HCT116 (cell line): ENCODE measurements around the gene ARMC8. TPM values are rescaled to one million over a fixed set of nuclear protein-coding genes. Genes with fewer than 3 reads are reported as not detected.

Experiments used
- ATAC-seq: fragments of 200-7000 bp; cut with Tn5 transposase; 2 replicates; pipeline ENCODE4 v1.9.1; 2020; ENCODE audit warnings: mild to moderate bottlenecking, moderate library complexity
- BruUV-seq: library from RNA; stranded (reverse); fragments of 400-500 nt; replicated peaks from 2 replicates; lab custom pipeline; 2021; lab: Mats Ljungman, UMichigan
- CTCF ChIA-PET: fragments of 300-600 bp; sonication (Branson Sonifier 250); formaldehyde crosslinking; loops from one replicate; lab custom pipeline; 2021; ENCODE audit warnings: antibody characterized with exemption; lab: Charles Lee
- POLR2A ChIA-PET: fragments of 300-600, 350-600 bp; sonication (Branson Sonifier 250); formaldehyde crosslinking; loops from one replicate; lab custom pipeline; 2021; ENCODE audit warnings: antibody characterized with exemption; lab: Charles Lee
- RAD21 ChIA-PET, 2 experiments: fragments of 300-600 bp; sonication (Branson Sonifier 250); formaldehyde crosslinking; loops; one replicate each; lab custom pipeline; 2023; ENCODE audit warnings: low total read pairs in 2 of 2; ENCODE audit not compliant: uncharacterized antibody in 2 of 2, unreplicated experiment in 2 of 2, low non-redundant PET in 1 of 2; lab: Charles Lee
- DNase-seq: peaks from one replicate; pipeline ENCODE4 v3.0.0-alpha.2; 2010; ENCODE audit warnings: low read depth, low spot score
- H2AFZ ChIP-seq: fragments of 200-600 bp; shearing (Covaris generic), sonication (generic); 2 replicates; pipeline ENCODE4 v1.6.1; 2017; ENCODE audit warnings: low read depth, mixed run types, mixed read lengths, antibody characterized with exemption, low read length; ENCODE audit not compliant: poor library complexity, severe bottlenecking
- H3K27ac ChIP-seq: 2 replicates; pipeline ENCODE4 v1.5.1; 2012; ENCODE audit warnings: low read depth, low read length
- H3K27me3 ChIP-seq: fragments of 200-600 bp; sonication (generic); 2 replicates; pipeline ENCODE4 v1.6.1; 2016; ENCODE audit warnings: mixed run types, low read length, mixed read lengths; ENCODE audit not compliant: insufficient read depth
- H3K36me3 ChIP-seq, 2 experiments: fragments of 200-500 bp in 1 of 2; fragments of 200-600 bp in 1 of 2; sonication (Bioruptor generic) in 1 of 2; sonication (generic) in 1 of 2; 2 replicates each; pipeline versions ENCODE4 v1.5.1 to v1.6.1; 2014 to 2016; ENCODE audit warnings: low read length in 2 of 2, inconsistent platforms in 1 of 2, mixed read lengths in 1 of 2, mixed run types in 1 of 2; ENCODE audit not compliant: insufficient read depth in 2 of 2, control insufficient read depth in 1 of 2
- H3K4me1 ChIP-seq, 2 experiments: fragments of 200-600 bp in 1 of 2; sonication (generic) in 1 of 2; 2 replicates each; pipeline versions ENCODE4 v1.5.1 to v1.6.1; 2012 to 2017; ENCODE audit warnings: low read length in 2 of 2, inconsistent platforms in 1 of 2, mild to moderate bottlenecking in 1 of 2, mixed read lengths in 1 of 2, mixed run types in 1 of 2, moderate library complexity in 1 of 2; ENCODE audit not compliant: insufficient read depth in 2 of 2, control insufficient read depth in 1 of 2
- H3K4me2 ChIP-seq: fragments of 200-600 bp; sonication (generic); 2 replicates; pipeline ENCODE4 v1.6.1; 2017; ENCODE audit warnings: mixed run types, low read length, mixed read lengths
- H3K4me3 ChIP-seq, 2 experiments: fragments of 200-600 bp in 1 of 2; sonication (generic) in 1 of 2; replicated peaks in 1 of 2; 2 replicates each; pipeline ENCODE4 v1.5.1; 2011 to 2016; ENCODE audit warnings: low read length in 2 of 2, control low read depth in 1 of 2, low read depth in 1 of 2, mild to moderate bottlenecking in 1 of 2, mixed read lengths in 1 of 2, mixed run types in 1 of 2
- H3K79me2 ChIP-seq: fragments of 200-600 bp; sonication (generic); 2 replicates; pipeline ENCODE4 v1.6.1; 2017; ENCODE audit warnings: mild to moderate bottlenecking, mixed run types, low read length, moderate library complexity, mixed read lengths; ENCODE audit not compliant: insufficient read depth
- H3K9ac ChIP-seq: fragments of 200-600 bp; sonication (generic); 2 replicates; pipeline ENCODE4 v1.6.1; 2016; ENCODE audit warnings: low read length, mixed read lengths
- H3K9me2 ChIP-seq: fragments of 200-600 bp; sonication (generic), shearing (Covaris generic); 2 replicates; pipeline ENCODE4 v1.6.1; 2017; ENCODE audit warnings: mixed run types, mild to moderate bottlenecking, moderate library complexity; ENCODE audit not compliant: insufficient read depth
- H3K9me3 ChIP-seq, 2 experiments: fragments of 200-500 bp in 1 of 2; fragments of 200-600 bp in 1 of 2; sonication (Bioruptor generic) in 1 of 2; sonication (generic) in 1 of 2; 2 replicates each; pipeline ENCODE4 v1.6.1; 2014 to 2017; ENCODE audit warnings: low read length in 2 of 2, mixed read lengths in 2 of 2, inconsistent platforms in 1 of 2, low read depth in 1 of 2, mild to moderate bottlenecking in 1 of 2, mixed run types in 1 of 2, moderate library complexity in 1 of 2; ENCODE audit not compliant: control insufficient read depth in 1 of 2, insufficient read depth in 1 of 2
- H4K20me1 ChIP-seq: fragments of 200-600 bp; sonication (generic), shearing (Covaris generic); 2 replicates; pipeline ENCODE4 v1.6.1; 2017; ENCODE audit warnings: mixed run types, mild to moderate bottlenecking, moderate library complexity; ENCODE audit not compliant: insufficient read depth
- CBX3 ChIP-seq: IDR thresholded peaks from 2 replicates; pipeline ENCODE4 v1.6.1; 2012; ENCODE audit warnings: low read depth
- EGR1 ChIP-seq: IDR thresholded peaks from 2 replicates; pipeline ENCODE4 v1.6.1; 2012; ENCODE audit warnings: low read depth
- ELF1 ChIP-seq: IDR thresholded peaks from 2 replicates; pipeline ENCODE4 v1.6.1; 2012; ENCODE audit warnings: low read depth, borderline replicate concordance
- FOSL1 ChIP-seq: IDR thresholded peaks from 2 replicates; pipeline ENCODE4 v1.6.1; 2012; ENCODE audit warnings: low read depth
- JUND ChIP-seq: IDR thresholded peaks from 2 replicates; pipeline ENCODE4 v1.6.1; 2012
- POLR2A ChIP-seq: IDR thresholded peaks from 2 replicates; pipeline ENCODE4 v1.7.0; 2011; ENCODE audit warnings: borderline replicate concordance; ENCODE audit not compliant: insufficient read depth, insufficient read length; ENCODE audit errors: extremely low read depth
- POLR2AphosphoS5 ChIP-seq: IDR thresholded peaks from 2 replicates; pipeline ENCODE4 v1.6.1; 2011; ENCODE audit warnings: mild to moderate bottlenecking, low read depth, low read length, moderate library complexity
- RAD21 ChIP-seq: IDR thresholded peaks from 2 replicates; pipeline ENCODE4 v1.6.1; 2012; ENCODE audit warnings: low read depth, mild to moderate bottlenecking
- SIN3A ChIP-seq: IDR thresholded peaks from 2 replicates; pipeline ENCODE4 v1.6.1; 2012; ENCODE audit warnings: low read depth
- SP1 ChIP-seq: IDR thresholded peaks from 2 replicates; pipeline ENCODE4 v1.6.1; 2012; ENCODE audit warnings: low read depth
- SRF ChIP-seq: IDR thresholded peaks from 2 replicates; pipeline ENCODE4 v1.6.1; 2012; ENCODE audit warnings: low read depth
- TCF7L2 ChIP-seq: IDR thresholded peaks from 2 replicates; pipeline ENCODE4 v1.7.0; 2011; ENCODE audit warnings: borderline replicate concordance, inconsistent platforms; ENCODE audit not compliant: insufficient read depth, insufficient read length; ENCODE audit errors: extremely low read depth
- YY1 ChIP-seq: IDR thresholded peaks from 2 replicates; pipeline ENCODE4 v1.6.1; 2011; ENCODE audit warnings: low read length, low read depth, moderate library complexity, mild to moderate bottlenecking; ENCODE audit not compliant: insufficient replicate concordance; ENCODE audit errors: extremely low read depth
- ZFX ChIP-seq: fragments of 450-650 bp; IDR thresholded peaks from 2 replicates; pipeline ENCODE4 v1.6.1; 2017
- ZNF274 ChIP-seq: fragments of 200-500 bp; sonication (Bioruptor generic); IDR thresholded peaks from 2 replicates; pipeline ENCODE4 v1.6.1; 2014; ENCODE audit warnings: mild to moderate bottlenecking, low read depth, low read length, inconsistent platforms
- intact Hi-C: fragments of 100-400 bp; cut with micrococcal nuclease; formaldehyde crosslinking; loops from 2 replicates; pipeline ENCODE4 v1.10.0; 2022
- total RNA-seq: library from RNA; stranded (reverse); gene quantifications from one replicate; pipeline ENCODE4 v1.2.1, GENCODE V29; 2021; ENCODE audit not compliant: unreplicated experiment
- TF ChIP-seq, protein P1 (sequence below): IDR thresholded peaks from 2 replicates; pipeline ENCODE4 v1.6.1; 2012; ENCODE audit warnings: low read depth
- TF ChIP-seq, protein P2 (sequence below): IDR thresholded peaks from 2 replicates; pipeline ENCODE4 v1.6.1; 2012
- TF ChIP-seq, protein P3 (sequence below): IDR thresholded peaks from 2 replicates; pipeline ENCODE4 v1.6.1; 2011; ENCODE audit warnings: mild to moderate bottlenecking, low read length, moderate library complexity; ENCODE audit not compliant: insufficient replicate concordance; ENCODE audit errors: extremely low read depth

Gene ARMC8
- total RNA-seq, 1 experiment from 2014 or later: 36.2 TPM

DNA sequence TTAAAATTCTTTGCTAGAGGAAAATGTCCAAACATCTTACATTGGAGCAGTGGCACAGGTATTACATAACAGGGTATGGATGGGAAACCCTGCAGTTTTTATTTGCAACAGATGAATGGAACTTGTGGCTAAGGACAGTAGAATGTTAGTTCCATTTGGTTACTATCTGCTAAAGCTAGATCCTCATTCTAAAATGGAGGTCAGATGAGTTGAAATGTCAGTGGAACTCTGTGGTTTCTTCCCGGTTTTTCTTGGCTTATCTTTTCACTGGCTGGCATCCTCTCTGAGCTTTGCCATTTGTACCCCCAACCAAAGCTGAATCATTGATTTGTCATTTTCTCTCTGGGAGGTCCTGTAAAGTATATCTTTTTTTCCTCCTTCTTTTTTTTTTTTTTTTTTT, 68.9 kb downstream of the ARMC8 start (continued):
- TF ChIP-seq, protein P1, sequence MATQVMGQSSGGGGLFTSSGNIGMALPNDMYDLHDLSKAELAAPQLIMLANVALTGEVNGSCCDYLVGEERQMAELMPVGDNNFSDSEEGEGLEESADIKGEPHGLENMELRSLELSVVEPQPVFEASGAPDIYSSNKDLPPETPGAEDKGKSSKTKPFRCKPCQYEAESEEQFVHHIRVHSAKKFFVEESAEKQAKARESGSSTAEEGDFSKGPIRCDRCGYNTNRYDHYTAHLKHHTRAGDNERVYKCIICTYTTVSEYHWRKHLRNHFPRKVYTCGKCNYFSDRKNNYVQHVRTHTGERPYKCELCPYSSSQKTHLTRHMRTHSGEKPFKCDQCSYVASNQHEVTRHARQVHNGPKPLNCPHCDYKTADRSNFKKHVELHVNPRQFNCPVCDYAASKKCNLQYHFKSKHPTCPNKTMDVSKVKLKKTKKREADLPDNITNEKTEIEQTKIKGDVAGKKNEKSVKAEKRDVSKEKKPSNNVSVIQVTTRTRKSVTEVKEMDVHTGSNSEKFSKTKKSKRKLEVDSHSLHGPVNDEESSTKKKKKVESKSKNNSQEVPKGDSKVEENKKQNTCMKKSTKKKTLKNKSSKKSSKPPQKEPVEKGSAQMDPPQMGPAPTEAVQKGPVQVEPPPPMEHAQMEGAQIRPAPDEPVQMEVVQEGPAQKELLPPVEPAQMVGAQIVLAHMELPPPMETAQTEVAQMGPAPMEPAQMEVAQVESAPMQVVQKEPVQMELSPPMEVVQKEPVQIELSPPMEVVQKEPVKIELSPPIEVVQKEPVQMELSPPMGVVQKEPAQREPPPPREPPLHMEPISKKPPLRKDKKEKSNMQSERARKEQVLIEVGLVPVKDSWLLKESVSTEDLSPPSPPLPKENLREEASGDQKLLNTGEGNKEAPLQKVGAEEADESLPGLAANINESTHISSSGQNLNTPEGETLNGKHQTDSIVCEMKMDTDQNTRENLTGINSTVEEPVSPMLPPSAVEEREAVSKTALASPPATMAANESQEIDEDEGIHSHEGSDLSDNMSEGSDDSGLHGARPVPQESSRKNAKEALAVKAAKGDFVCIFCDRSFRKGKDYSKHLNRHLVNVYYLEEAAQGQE: no peak
- no peak for TF ChIP-seq TCF7L2
- no peak for TF ChIP-seq SP1
- no peak for TF ChIP-seq FOSL1

DNA sequence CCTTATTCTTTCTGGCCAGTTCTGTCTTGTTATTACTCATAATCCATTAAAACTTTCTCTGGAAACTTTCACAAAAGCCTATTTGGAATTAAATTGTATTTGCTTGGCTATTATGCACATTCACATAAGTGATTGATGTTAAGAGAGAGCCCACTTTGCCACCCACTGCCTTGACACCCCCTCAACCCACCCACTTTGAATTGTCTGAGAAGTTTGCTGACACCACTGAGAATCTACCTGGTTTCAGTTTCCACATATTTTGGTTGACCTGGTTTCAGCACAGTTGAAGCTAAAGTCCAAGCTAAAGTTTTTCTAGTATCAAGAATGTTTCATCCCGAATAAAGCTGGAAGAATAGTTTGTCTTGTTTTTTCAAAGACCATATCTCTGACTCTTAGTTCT, 70.9 kb downstream of the ARMC8 start:
- intact Hi-C loops: no loop called here
- RAD21 ChIA-PET: no interaction called here
- POLR2A ChIA-PET: no interaction called here
- no peak for DNase-seq
- CTCF ChIA-PET: no interaction called here
- Histone ChIP-seq H3K27me3 (no peaks in the 10 kb centered on the region), H3K4me2 (no peak overlapping the region), H3K9me2 (no peaks in the 10 kb centered on the region), H3K9ac (no peak overlapping the region), H3K9me3 (no peaks in the 10 kb centered on the region), H3K4me3 (no peak overlapping the region), H3K79me2 (no peaks in the 10 kb centered on the region), H3K27ac (no peak overlapping the region), H4K20me1 (no peaks in the 10 kb centered on the region), H3K4me1 (no peaks in the 10 kb centered on the region), H2AFZ (no peak overlapping the region), H3K36me3 (no peaks in the 10 kb centered on the region)
- ATAC-seq: no peak
- BruUV-seq: no TSS peak
- TF ChIP-seq ZFX (no peak), EGR1 (no peak), FOSL1 (no peak), RAD21 (no peak), ZNF274 (no peak), POLR2AphosphoS5 (no peak), TCF7L2 (no peak), YY1 (no peak), ELF1 (no peak), JUND (no peak), SRF (no peak), POLR2A (no peak), CBX3 (no peak), SIN3A (no peak)
- TF ChIP-seq, protein P1: no peak
- TF ChIP-seq, protein P2, sequence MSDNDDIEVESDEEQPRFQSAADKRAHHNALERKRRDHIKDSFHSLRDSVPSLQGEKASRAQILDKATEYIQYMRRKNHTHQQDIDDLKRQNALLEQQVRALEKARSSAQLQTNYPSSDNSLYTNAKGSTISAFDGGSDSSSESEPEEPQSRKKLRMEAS: no peak
- TF ChIP-seq, protein P3, sequence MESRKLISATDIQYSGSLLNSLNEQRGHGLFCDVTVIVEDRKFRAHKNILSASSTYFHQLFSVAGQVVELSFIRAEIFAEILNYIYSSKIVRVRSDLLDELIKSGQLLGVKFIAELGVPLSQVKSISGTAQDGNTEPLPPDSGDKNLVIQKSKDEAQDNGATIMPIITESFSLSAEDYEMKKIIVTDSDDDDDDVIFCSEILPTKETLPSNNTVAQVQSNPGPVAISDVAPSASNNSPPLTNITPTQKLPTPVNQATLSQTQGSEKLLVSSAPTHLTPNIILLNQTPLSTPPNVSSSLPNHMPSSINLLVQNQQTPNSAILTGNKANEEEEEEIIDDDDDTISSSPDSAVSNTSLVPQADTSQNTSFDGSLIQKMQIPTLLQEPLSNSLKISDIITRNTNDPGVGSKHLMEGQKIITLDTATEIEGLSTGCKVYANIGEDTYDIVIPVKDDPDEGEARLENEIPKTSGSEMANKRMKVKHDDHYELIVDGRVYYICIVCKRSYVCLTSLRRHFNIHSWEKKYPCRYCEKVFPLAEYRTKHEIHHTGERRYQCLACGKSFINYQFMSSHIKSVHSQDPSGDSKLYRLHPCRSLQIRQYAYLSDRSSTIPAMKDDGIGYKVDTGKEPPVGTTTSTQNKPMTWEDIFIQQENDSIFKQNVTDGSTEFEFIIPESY: no peak
